COLO829 (cell line): ENCODE measurements around the gene SIGLEC7.

Source experiments
- DNase-seq: peaks from one replicate; pipeline ENCODE4 v3.0.0; 2012; ENCODE audit warnings: low spot score

SIGLEC7 gene

DNA sequence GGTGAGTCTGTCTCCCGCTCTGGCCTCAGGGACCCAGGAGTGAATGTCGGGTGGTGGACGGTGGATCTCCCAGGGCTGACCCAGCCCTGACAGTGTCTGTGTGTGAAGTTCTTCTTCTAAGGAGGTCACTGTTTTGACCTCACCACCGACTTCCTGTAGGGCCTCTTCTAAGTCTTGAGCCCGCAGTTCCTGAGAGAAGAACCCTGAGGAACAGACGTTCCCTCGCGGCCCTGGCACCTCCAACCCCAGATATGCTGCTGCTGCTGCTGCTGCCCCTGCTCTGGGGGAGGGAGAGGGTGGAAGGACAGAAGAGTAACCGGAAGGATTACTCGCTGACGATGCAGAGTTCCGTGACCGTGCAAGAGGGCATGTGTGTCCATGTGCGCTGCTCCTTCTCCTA, at the start of gene SIGLEC7:
SIGLEC7 (plus strand) TSS at position 183 of the 400 bp plus-strand sequence; CDS start at position 252, 69 bp downstream.
- no peak for DNase-seq

DNA sequence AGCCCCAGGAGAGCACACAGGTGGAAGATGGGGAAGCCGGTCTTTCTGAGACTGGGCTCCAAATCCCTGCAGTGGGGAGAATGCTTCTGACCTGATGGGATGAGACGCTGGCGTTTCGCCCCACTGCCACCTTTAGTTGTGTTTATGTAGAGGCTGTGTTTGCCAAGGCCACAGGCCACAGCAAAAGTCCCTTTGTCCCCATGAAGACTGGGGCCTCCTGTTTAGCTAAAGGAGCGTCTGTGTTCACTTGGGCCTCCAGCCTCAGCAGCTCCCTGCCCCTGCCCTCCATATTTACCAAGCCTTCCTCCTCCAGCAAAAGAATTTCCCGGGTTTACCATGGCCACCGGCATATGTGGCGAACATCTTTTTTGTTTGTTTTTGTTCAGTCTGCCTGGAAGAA, 49.0 kb upstream of the SIGLEC7 start:
- DNase-seq: no peak

DNA sequence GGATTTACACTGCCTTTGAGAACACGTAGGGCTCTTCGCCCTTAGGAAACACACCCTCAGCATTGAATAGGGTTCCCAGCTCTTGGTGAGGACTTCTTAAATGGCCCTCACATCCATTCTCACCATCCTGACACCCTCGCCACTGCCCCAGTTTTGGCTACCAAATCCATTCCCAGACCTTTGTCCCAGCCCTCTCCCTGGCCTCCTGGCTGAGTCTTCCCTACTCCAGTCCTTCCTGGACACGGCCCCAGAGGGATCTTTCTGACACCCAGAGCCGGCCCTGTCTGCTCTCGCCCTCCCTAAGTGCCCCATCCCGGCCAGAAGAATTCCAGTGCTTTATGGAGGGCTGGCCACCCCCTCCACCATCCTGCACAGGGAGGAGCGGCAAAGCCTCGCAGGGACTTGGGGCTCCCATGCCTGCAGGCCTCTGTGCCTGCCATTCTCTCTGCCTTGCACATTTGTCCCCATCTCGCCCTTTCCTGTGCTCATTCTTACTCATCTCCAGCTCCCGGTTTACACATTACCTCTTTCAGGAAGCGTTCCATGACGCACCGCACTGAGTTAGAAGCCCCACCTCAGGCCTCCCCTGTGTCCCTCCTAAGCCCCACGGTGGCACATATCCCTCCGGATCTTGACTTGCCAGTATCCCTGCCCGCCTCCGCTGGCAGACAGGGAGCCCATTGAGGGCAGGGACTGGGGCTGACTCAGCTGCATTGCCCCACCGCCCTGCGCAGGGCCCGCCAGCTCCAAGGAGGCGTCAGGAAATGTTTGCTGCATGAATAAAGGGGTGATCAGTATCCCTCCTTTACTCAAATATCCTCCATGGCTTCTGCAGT, 48.4 kb upstream of the SIGLEC7 start:
- no peak for DNase-seq

DNA sequence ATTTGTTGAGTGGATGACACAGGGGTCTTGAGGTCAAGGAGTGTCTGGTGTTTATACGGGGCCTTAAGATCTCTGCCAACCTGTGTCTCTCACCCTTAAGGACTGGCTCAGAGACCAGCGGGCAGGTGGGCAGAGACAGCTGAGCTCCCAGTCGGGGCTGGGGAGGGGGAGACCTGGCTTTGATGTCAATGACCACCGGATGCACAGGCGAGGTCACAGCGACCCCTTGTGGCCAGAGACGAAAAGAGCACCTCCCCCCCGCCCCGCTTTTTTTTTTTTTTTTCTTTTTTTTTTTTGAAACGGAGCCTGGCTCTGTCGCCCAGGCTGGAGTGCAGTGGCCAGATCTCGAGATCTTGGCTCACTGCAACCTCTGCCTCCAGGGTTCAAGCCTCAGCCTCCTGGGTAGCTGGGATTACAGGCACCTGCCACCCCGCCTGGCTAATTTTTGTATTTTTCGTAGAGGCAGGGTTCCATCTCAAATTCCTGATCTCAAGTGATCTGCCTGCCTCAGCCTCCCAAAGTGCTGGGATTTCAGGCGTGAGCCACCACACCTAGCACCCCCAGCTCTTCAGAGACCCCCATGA, 47.3 kb upstream of the SIGLEC7 start:
- DNase-seq: peak; percentile 29

DNA sequence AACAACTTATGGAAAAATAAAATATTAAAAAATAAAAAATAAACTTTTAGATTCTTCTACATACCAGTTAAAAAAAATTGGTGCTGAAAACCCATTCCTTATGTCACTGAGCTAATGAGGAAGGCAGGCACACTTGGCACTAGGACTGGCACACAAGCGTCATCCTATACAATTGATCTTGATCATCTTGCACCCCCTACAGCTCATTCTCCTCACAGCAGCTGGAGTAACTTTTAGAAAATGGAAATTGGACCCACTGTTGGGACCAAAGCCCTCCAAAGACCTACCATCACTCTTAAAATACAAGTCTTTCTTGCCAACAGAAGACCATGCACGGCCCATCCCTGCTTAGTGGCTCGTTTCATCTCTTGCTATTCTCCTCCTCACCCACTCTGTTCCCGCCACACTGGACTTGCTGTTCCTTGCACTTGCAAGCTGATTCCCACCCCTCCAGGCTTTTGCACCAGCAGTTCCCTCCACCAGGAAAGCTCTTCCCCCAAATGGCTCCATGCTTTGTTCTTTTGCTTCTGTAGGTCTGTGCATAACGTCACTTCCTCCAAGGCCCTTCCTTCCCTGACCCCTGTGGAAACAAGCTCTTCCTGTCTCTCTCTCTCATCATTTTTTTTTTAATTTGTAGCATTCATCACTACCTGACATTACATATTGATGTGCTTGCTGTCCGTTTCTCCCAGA, 45.5 kb upstream of the SIGLEC7 start:
- no peak for DNase-seq

DNA sequence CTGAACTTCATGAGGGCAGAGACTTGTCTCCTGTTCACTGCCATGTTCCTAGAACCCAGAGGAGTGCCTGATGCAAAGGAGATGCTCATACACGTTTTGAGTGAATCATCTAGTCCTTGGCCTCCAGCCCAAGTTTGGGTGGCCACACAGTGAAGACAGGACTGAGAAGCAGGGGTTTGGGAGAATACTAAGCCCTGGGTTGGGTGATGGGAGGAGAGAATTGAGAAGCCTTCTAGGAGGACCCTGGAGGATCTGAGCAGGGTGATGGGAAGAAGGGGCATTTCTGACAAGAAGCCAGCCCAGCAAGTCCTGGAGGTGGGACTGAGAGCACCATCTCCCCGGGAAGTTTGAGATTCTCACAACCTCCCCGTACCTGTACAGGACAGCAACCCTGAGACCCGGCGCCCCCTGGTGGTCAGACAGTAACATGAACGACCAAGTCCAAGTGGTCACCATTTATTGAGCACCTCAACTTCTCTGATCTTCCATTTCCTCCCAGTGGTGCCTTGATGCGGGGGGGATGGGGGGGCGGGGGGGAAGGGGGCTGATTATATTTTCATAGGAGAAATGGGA, 44.8 kb upstream of the SIGLEC7 start:
- peak; percentile 26 for DNase-seq

DNA sequence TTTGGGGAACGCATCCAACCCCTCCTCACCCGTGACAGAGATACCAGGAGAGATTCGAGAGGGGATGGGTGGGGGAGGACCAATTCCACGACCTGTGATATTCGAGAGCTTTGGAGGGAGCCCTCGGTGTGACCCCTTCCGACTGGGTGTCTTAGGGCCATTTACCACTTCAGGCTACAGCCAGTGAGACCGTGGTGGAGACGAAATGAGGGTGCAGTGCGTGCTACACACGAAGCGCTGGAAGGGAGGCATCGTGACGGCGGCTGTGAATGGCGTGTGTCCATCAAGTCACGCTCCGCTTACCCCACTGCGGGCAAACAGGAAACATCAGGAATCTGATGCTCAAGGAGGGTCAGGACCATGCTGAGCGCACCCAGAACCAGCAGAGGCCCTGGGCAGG, 44.3 kb upstream of the SIGLEC7 start:
- DNase-seq: no peak

DNA sequence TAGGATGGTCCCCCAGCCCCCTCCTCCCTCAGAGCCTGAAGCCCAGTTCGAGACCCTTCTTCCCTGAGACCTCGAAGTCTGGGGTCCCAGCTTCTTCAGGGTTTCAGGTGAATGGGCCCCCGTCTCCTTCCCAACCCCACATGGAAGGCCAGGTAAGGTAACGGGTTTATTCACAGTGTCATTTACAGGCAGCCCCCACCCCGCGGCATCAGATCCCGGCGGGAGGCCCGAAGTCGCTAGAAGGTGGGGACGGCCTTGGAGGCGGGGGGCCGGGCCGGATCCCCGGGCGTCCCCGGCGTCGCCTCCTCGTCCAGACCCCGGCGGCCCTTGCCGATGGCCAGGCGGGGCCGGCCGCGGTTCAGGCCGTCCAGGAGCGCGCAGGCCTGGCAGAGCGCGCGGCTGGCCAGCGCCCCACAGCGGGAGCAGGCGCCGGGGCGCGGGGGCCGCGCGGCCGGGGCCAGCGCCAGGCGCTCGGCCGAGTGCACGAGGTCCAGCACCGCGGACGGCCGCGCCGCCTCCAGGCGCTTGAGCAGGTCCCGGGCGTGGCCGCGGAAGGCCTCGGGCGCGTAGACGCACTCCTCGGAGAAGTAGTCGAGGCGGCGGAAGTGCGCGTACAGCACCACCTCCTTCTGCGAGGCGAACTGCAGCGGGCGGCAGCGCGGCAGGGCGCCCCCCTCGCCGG, 43.6 kb upstream of the SIGLEC7 start:
- DNase-seq: no peak

DNA sequence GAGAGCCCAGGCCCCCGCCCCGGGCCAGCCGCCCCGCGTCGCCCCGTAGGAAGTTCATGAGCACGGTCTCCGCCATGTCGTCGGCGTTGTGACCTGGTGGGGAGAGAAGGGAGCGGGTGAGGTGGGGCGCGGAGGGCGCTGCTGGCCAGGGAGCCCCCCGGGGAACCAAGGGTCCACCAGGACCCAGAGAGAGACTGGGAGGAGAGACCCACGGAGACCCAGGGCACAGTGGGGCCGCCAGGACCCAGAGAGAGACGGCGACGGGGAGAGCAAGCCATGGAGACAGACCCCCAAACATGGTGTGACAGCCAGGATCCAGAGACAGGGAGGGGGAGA, 43.1 kb upstream of the SIGLEC7 start:
- no peak for DNase-seq

DNA sequence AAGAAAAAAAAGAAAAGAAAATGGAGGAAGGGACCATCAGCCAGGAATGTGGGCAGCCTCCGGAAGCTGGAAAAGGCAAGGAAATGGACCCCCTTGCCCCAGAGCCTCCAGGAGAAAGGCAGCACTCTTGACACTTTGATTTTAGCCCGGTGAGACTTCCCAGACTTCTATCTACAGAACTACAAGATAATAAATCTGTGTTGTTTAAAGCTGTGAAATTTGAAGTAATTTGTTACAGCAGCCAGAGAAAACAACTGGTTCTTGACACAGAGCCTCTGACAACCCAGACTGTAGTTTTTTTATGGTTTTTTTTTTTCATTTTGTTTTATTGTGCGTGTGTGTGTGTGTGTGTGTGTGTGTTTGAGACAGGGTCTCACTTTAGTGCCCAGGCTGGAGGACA, 41.5 kb upstream of the SIGLEC7 start:
- DNase-seq: no peak

DNA sequence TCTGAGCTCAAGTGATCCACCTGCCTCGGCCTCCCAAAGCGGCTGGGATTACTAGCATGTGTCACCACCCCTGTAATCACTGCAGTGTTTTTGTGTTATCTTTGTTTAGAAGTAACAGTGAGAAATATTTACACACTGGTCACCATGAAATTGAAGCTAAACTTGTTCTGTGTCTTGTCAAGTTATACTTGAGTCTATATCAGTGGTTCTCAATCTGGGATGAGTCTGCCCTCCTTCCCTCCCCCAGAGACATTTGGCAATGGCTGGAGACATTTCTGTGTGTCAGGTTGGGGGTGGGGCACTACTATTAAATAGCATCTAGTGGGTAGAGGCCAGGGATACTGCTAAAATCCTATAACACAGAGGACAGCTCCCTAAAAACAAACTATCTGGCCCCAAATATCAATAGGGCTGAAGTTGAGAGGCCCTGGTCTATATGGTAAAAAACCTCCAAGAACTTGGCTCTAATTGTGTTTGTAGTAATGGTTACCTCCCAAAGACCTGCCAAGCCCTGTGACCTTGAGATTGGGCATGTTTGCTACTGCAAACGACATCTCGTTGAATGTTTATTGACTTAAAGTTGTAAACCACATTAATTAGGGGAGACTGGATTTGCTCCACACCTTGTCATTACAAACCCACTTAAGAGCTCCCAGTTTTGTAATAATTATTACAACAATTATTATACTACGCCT, 40.8 kb upstream of the SIGLEC7 start:
- no peak for DNase-seq

DNA sequence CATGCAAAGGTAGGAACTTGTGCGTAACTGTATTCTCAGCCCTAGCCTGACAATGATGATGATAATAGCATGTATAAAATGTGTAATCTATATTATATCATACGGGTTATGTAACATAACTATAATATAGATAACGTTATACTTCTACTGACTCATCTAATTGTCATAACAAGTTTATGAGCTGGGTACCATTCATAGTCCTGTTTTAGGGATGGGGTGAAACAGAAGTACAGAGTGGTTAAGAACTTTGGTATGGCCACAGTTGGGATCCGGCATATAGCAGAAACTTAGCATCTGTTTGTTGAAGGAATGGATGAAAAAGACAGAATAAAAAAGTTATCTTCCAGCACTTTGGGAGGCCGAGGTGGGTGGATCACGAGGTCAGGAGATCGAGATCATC, 39.1 kb upstream of the SIGLEC7 start:
- no peak for DNase-seq

DNA sequence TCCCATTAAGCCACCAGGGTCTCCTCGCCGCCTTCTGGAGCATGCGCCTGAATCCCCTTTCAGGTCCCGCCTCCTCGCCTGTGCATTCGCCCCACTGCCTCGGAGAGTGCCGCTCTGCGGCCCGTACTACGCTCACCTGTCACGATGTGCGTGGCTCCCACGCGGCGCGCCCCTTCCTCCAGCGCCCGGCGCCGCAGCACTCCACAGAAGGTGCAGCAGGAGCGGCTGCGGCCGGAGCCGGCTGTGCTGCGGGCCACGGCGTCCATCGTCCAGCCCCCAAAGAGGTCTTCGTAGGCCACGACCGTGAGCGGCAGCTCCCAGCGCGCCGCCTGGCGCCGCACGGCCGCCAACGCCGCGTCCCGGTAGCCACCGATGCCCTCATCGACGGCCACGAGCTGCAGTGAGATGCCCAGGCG, 38.2 kb upstream of the SIGLEC7 start:
- DNase-seq: no peak

DNA sequence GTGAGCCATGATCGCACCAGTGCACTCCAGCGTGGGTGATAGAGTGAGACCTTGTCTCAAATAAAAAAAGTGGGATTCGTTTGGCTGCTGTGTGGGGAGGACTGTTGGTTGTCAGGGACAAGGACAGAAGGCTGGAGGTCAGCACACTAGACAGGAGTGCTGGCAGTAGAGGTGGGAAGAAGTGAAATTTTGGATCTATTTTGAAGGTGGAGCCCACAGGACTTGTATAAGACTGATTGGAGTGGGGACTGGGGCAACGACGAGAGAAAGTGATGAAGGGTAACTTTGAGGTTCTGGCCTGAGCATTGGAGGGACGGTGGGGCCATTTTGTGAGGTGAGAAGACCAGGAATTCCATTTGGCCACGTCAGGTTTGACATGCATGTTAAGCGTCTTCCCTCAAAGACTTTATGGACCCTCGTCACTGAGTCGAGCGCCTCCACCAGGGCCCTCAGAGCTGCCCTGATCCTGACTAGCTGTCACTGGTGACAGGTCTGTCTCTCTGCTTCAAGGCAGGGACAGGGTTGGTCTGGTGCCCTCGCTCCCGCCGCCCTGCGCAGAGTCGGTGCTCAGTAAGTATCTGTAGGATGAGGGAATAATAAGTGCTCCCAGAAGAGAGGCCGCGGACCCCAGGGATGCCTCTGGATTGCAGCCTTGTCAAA, 34.6 kb upstream of the SIGLEC7 start:
- no peak for DNase-seq

DNA sequence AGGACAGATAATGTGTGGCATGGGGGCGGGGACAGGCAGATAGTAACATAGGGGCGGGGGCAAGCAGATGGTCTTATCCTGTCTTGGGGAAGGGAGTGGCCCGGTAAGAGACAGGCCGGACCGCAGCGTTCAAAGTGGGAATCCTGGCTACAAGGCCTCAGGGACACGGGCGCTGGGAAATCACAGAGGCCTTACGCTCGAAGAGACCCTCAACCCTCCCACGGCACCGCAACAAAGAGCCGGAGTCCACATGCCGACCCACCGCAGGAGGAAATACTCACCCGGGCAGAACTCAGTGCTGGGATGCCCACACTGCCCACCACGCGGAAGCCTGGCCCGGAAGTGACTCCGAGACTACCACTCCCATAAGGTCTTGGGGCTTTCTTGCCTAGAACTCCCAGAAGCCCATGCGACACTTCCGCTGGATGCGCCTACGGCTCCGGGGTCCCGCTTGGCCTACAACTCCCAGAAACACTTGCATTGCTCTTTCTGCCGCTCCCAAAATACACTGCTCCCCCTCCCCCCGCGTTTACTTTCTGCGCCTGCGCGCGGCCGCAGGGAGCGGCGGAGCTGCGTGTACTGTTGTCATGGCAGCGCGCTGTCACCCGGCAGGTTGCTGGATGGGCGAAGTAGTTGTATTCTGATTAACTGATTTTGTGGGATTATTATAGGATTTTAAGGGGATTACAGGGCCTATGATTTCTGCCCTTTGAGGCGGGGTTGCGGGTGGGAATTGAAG, 33.9 kb upstream of the SIGLEC7 start, which contains the start of gene CTU1:
CTU1 (minus strand) TSS at position 344 of the 739 bp plus-strand sequence. CDS start 3,840 bp downstream, outside the sequence.
- DNase-seq: peak; percentile 98

DNA sequence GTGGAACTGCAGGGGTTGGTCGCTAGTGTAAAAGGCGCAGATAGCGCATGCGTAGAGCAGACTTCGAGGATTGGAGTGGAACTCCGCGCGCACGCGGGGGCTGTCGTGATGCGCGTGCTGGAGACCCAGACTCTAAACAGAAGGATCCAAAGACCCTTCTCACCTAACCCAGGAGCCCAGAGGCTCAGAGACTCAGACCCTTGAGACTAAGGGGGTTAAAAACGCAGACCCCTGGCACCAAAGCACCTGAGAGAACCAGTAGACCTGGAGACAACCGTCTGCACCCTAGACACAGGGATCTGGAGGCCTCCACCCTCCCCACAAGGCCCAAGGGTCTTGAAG, 33.3 kb upstream of the SIGLEC7 start:
- DNase-seq: no peak

DNA sequence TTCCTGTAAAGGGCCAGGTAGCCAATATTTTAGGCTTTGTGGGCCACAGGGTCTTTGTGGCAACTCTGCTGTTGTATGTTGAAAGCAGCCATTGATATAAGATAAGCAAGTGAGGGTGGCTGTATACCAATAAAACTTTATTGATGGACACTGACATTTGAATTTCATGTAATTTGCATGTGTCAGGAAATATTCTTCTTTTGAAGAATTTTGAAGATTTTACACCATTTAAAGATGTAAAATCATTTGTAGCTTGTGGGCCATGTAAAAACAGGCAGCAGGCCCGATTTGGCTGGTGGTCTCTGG, 31.5 kb upstream of the SIGLEC7 start:
- no peak for DNase-seq

DNA sequence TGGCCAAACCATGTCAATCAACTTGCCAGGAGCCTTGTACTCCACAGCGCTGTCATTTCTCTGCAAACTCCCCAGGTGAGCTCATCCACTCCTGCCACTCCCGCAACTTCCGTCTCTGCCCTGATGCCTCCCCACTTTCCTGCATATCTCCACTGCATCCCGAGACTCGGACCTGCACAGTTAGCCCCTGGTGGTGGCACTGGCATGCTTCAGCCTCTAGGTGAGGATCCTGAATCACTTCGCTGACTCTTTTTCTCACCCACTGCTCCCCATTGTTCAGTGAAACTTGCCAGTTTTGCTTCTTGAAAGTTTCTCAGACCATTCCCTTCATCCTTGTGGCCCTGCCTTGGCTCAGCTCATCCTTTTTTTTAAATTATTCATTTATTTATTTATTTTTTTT, 30.5 kb upstream of the SIGLEC7 start:
- no peak for DNase-seq

DNA sequence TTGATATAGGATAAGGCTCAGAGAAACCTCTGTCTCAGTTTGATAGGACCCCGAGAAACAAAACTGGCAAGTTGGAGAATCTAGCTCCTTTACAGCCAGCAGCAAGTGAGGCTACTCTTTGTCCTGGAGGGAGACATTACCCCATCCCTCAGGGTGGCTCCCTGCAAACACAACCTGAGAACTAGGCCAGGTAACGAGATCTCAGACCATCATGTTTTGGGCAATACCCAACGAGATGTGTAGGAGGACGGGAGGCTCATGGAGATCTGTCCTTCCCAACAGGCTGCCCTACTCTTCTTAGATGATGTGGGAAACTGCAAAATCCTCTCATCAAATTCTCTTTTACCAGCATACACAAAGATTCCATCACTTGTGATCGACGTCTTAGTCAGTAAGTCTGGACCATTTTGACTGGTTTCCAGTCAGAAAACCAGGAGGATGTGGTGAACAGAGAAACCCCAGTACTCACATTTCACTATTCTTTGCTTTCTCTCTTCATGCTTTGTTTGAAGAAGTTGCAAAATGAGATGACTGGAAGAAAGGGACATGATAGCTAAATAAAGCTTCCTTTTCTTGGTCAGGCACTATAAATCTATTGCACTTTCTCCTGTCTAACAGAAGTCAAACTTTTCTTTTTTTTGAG, 27.9 kb upstream of the SIGLEC7 start:
- DNase-seq: no peak

DNA sequence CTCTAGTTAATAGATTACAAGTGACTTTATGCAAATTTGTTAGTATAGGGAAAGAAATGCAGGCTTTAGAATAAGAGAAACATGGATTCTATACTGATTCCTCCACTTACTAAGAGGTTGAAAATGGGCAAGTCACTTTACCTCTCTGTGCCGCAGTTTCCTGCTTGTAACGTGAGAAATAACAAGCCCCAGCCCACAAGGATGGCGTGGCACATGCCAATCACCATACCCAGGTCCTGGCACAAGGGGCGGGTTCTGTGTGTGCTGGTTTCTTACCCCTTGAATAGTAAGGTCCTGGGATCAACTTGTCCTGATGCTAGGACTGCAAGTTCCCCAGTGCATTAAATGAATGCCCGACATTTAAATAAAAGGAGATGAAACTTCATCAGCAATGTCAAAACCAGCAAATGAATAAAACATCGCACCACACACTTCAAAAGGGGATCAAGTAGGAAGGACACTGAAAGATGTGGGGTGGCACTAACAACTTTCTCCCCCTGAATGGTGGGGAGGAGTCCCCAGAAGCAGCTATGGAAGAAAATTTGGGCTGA, 25.3 kb upstream of the SIGLEC7 start:
- DNase-seq: no peak
